GM12878 (cell line): Measurements from ENCODE around the gene POLA1.

Experiments
- FOXM1 ChIP-seq: IDR thresholded peaks from 2 replicates; pipeline ENCODE4 v1.6.1; 2012; ENCODE audit warnings: low read depth, mild to moderate bottlenecking, inconsistent platforms, low read length, moderate library complexity
- SPI1 ChIP-seq: IDR thresholded peaks from 2 replicates; pipeline ENCODE4 v1.6.1; 2011; ENCODE audit warnings: low read depth, mild to moderate bottlenecking, low read length, moderate library complexity, borderline replicate concordance; ENCODE audit not compliant: insufficient read depth
- ZBED1 ChIP-seq: IDR thresholded peaks from 2 replicates; pipeline ENCODE4 v1.6.1; 2016; ENCODE audit warnings: borderline replicate concordance

DNA sequence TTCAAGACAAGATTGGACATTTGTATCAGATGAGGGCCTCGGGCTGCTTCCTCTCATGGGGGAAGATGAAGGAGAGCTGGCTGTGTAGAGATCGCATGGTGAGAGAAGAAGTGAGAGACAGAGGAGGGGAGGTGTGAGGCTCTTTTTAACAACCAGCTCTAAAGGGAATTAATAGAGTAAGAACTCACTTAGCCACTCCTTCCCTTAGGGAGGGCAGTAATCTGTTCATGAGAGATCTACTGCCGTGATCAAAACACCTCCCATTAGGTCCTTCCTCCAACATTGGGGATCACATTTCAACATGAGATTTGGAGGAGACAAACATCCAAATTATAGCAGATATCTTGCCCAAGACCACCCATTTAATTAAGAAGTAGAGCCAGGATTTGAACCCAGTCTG, 225.0 kb downstream of the POLA1 start:
- TF ChIP-seq SPI1 (no peak), ZBED1 (no peak), FOXM1 (no peak)
